ENCODE measurements around the gene ACVR2A.

Gene ACVR2A

GRCh38 chr2:147844697-147845410, at the start of gene ACVR2A:
ACVR2A (plus strand) TSS chr2:147845029; CDS start chr2:147845153, 124 bp downstream.
- TF ChIP-seq CTCF (conservative IDR thresholded peaks at IDR 0.05; ENCODE audit: low read depth, low read length) = no peak
- peak; percentile 39 for DNase-seq (ENCODE audit: low read depth)
- H3K4me3 ChIP-seq (ENCODE audit: low read depth, low read length) = peak within 1 kb of the TSS; percentile 78

GRCh38 chr2:147800316-147800715, 44.5 kb upstream of the ACVR2A start:
- TF ChIP-seq CTCF (conservative IDR thresholded peaks at IDR 0.05; ENCODE audit: low read depth, low read length) = no peak
- no peak for DNase-seq (ENCODE audit: low read depth)
- no peak overlapping the region for H3K4me3 ChIP-seq (ENCODE audit: low read depth, low read length)

- TF ChIP-seq CTCF (conservative IDR thresholded peaks at IDR 0.05; ENCODE audit: low read depth, low read length) = no peak
- H3K4me3 ChIP-seq (ENCODE audit: low read depth, low read length) = no peak overlapping the region
- no peak for DNase-seq (ENCODE audit: low read depth)
Observed at GRCh38 chr2:147806846-147807245, 38.0 kb upstream of the ACVR2A start.

GRCh38 chr2:147808520-147808919, 36.3 kb upstream of the ACVR2A start:
- no peak for DNase-seq (ENCODE audit: low read depth)
- no peak for TF ChIP-seq CTCF (conservative IDR thresholded peaks at IDR 0.05; ENCODE audit: low read depth, low read length)
- no peak overlapping the region for H3K4me3 ChIP-seq (ENCODE audit: low read depth, low read length)

- no peak for TF ChIP-seq CTCF (conservative IDR thresholded peaks at IDR 0.05; ENCODE audit: low read depth, low read length)
- H3K4me3 ChIP-seq (ENCODE audit: low read depth, low read length) = no peak overlapping the region
- no peak for DNase-seq (ENCODE audit: low read depth)
Observed at GRCh38 chr2:147810883-147811765, 33.7 kb upstream of the ACVR2A start.

- TF ChIP-seq CTCF (conservative IDR thresholded peaks at IDR 0.05; ENCODE audit: low read depth, low read length) = no peak
- H3K4me3 ChIP-seq (ENCODE audit: low read depth, low read length) = no peak overlapping the region
- peak; percentile 23 for DNase-seq (ENCODE audit: low read depth)
Observed at GRCh38 chr2:147818741-147819140, 26.1 kb upstream of the ACVR2A start.

Measured in choroid plexus epithelial cell (primary cell).